ENCODE data around the gene JARID2. TPM values are rescaled to one million over a fixed set of nuclear protein-coding genes. Genes with fewer than 3 reads are reported as not detected.

The JARID2 gene
- total and polyA plus RNA-seq, 10 of the 15 experiments (the other 5 are each of a cell fraction or from before 2014, with no cell fraction given), result 4.2 to 21.6 (median 11.7) TPM

- in situ Hi-C loops (cut with MboI), result no loop called here
- ChIA-PET SMC1A (ENCODE audit: uncharacterized antibody, unreplicated experiment) (interaction anchor here (0.6 to 13.2 kb wide), 11 partner anchors 9 to 117 kb away, joined by 3 to 301 read pairs (median 5); no protein-coding TSS in a partner anchor), CTCF (interaction anchor here (0.5 to 5.1 kb wide), 8 partner anchors 13 to 71 kb away, joined by 3 to 15 read pairs (median 4); no protein-coding TSS in a partner anchor), POLR2A (interaction anchor here (0.7 to 2.2 kb wide), 10 partner anchors 7 to 70 kb away, joined by 3 to 9 read pairs (median 3); no protein-coding TSS in a partner anchor), RAD21 (ENCODE audit: unreplicated experiment) (interaction anchor here (1.0 to 7.3 kb wide), 12 partner anchors 8 to 71 kb away, joined by 3 to 66 read pairs (median 10); no protein-coding TSS in a partner anchor)
- 86% methylated on average over 9 of the region's 9 CpGs for WGBS (ENCODE audit: insufficient coverage, insufficient replicate concordance, low lambda C conversion rate, missing lambda C conversion rate)
- DNase-seq (ENCODE audit: low read depth, low spot score) (no peak), FAIRE-seq (no peak), ATAC-seq (peak; percentile 52)
- peak overlapping the region; percentile 82 for H3K27ac ChIP-seq (ENCODE audit: control insufficient read depth, insufficient read depth)
- no TSS peak for BruUV-seq (replicated peaks)
- TF ChIP-seq MLLT1 (IDR thresholded peaks at IDR 0.05) (peak; percentile 85), EED (IDR thresholded peaks at IDR 0.05; ENCODE audit: low read depth) (peak; percentile 44; the same call in 1 of the 2 replicates), MXI1 (IDR thresholded peaks at IDR 0.05; ENCODE audit: low read depth, low read length) (peak; percentile 42; the same call in 1 of the 2 replicates), RUNX3 (IDR thresholded peaks at IDR 0.05; ENCODE audit: low read length) (peak; percentile 37; the same call in 1 of the 2 replicates), ZNF207 (IDR thresholded peaks at IDR 0.05; ENCODE audit: borderline replicate concordance) (no peak), CHD4 (IDR thresholded peaks at IDR 0.05) (no peak)
- TF ChIP-seq, protein P1, sequence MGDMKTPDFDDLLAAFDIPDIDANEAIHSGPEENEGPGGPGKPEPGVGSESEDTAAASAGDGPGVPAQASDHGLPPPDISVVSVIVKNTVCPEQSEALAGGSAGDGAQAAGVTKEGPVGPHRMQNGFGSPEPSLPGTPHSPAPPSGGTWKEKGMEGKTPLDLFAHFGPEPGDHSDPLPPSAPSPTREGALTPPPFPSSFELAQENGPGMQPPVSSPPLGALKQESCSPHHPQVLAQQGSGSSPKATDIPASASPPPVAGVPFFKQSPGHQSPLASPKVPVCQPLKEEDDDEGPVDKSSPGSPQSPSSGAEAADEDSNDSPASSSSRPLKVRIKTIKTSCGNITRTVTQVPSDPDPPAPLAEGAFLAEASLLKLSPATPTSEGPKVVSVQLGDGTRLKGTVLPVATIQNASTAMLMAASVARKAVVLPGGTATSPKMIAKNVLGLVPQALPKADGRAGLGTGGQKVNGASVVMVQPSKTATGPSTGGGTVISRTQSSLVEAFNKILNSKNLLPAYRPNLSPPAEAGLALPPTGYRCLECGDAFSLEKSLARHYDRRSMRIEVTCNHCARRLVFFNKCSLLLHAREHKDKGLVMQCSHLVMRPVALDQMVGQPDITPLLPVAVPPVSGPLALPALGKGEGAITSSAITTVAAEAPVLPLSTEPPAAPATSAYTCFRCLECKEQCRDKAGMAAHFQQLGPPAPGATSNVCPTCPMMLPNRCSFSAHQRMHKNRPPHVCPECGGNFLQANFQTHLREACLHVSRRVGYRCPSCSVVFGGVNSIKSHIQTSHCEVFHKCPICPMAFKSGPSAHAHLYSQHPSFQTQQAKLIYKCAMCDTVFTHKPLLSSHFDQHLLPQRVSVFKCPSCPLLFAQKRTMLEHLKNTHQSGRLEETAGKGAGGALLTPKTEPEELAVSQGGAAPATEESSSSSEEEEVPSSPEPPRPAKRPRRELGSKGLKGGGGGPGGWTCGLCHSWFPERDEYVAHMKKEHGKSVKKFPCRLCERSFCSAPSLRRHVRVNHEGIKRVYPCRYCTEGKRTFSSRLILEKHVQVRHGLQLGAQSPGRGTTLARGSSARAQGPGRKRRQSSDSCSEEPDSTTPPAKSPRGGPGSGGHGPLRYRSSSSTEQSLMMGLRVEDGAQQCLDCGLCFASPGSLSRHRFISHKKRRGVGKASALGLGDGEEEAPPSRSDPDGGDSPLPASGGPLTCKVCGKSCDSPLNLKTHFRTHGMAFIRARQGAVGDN (IDR thresholded peaks at IDR 0.05), result 0 out of 2 replicates have a peak, but pooled peaks have one; percentile 32
- peak overlapping the region; percentile 49; the same call in 1 of the 2 replicates for H3K9ac ChIP-seq (ENCODE audit: control insufficient read depth, insufficient read depth, low read length)
- H3K79me2 ChIP-seq (ENCODE audit: control insufficient read depth, insufficient read depth, low read length), result peaks cover 99% of the 10 kb centered on the region
- no peaks in the 10 kb centered on the region; the same call in 2 of the 3 replicates for H3K9me3 ChIP-seq (replicated peaks; ENCODE audit: control insufficient read depth, insufficient read depth, low read length)
- no peak overlapping the region for H2AFZ ChIP-seq (ENCODE audit: control insufficient read depth, low read depth, low read length)
- H3K4me2 ChIP-seq (ENCODE audit: control insufficient read depth, insufficient read depth), result peak overlapping the region; percentile 99
- H4K20me1 ChIP-seq (ENCODE audit: control insufficient read depth, insufficient read depth), result no peaks in the 10 kb centered on the region
- H3K4me1 ChIP-seq (ENCODE audit: control insufficient read depth, insufficient read depth, low read length), result peaks cover 73% of the 10 kb centered on the region
- intact Hi-C loops (cut with micrococcal nuclease; ENCODE audit: unreplicated experiment), result no loop called here
- H3K27me3 ChIP-seq (replicated peaks in 1 of 2; ENCODE audit: control insufficient read depth in 2 of 2, insufficient read depth in 2 of 2, low read length in 1 of 2), result no peaks in the 10 kb centered on the region
- no peaks in the 10 kb centered on the region; a peak in 1 of 4 replicates for H3K36me3 ChIP-seq (ENCODE audit: control insufficient read depth in 2 of 2, insufficient read depth in 2 of 2, low read length in 1 of 2)
- peak overlapping the region; percentile 44; the same call in 1 of the 2 replicates for H3K4me3 ChIP-seq
Observed at GRCh38 chr6:15317934-15318902, 72.3 kb downstream of the JARID2 start.
